SK-N-SH (cell line): ENCODE data around the gene TCEA3.

Experiments
- CHD2 ChIP-seq: fragments of 150-350 bp; IDR thresholded peaks from 2 replicates; pipeline ENCODE4 v1.6.1; 2018; ENCODE audit warnings: low read length; ENCODE audit not compliant: partially characterized antibody
- ELF1 ChIP-seq: IDR thresholded peaks from 2 replicates; pipeline ENCODE4 v1.4.0; 2012
- EP300 ChIP-seq, 2 experiments: IDR thresholded peaks; 2 replicates each; pipeline versions ENCODE4 v1.4.0 to v1.6.1; 2012; ENCODE audit warnings: borderline replicate concordance in 1 of 2, low read depth in 1 of 2, low read length in 1 of 2
- FOXJ3 ChIP-seq: sonication (generic); formaldehyde crosslinking; IDR thresholded peaks from 2 replicates; pipeline ENCODE4 v1.5.1; 2020; ENCODE audit warnings: mild to moderate bottlenecking, missing genetic modification reagents
- MEF2A ChIP-seq: IDR thresholded peaks from 2 replicates; pipeline ENCODE4 v1.4.0; 2012; ENCODE audit warnings: low read depth, borderline replicate concordance
- POLR2AphosphoS5 ChIP-seq: IDR thresholded peaks from 2 replicates; pipeline ENCODE4 v1.6.1; 2012; ENCODE audit warnings: low read depth, low read length
- TEAD4 ChIP-seq: IDR thresholded peaks from 2 replicates; pipeline ENCODE4 v1.4.0; 2012; ENCODE audit warnings: mild to moderate bottlenecking, borderline replicate concordance; ENCODE audit not compliant: insufficient read depth
- TF ChIP-seq, protein P1 (sequence below): fragments of 200-600 bp; sonication (generic); IDR thresholded peaks from 2 replicates; pipeline ENCODE4 v1.6.1; 2017; ENCODE audit warnings: antibody characterized with exemption, mild to moderate bottlenecking, moderate library complexity
- TF ChIP-seq, protein P2 (sequence below): IDR thresholded peaks from 2 replicates; pipeline ENCODE4 v1.4.0; 2012; ENCODE audit warnings: low read depth

DNA sequence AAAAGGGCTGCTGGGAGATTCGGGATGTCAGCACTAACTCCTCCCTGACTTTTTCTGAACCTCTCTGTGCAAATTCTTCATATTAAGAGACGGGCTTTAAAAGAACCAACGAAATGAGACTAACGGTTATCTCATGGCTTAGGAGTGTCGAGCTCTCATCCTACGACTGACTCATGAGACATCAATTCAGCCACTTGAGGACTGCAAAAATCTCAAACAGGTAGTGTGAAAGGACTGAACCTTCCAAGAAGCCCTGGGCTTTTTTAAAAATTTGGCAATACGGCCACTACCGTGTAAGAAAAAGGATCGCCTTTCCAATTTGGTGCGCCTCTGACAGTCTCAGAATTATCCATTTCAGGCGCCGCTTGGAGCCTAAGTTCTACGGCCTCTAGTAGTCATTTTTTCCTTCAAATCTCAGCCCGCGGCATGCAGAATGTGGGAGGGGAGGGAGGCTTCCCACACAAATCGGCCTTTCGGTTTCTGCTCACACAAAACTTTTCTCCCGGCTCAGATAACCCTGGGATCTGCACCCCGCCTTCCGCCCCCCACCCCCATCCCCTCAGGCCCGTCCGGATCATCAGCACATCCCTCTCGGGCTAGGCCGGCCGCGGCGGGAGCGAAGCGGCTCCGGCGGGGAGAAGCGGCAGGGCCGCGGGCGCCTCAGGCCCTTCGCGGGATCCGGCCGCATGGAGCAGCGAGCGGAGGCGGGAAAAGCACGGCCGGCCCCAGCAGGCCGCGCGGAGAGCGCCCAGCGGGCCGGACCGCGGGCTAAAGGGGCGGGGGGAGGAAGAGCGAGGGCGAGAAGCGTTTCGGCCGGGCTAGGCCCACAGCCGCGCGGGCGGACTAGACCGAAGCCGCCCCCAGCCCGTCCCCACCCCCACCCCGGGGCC is 81.1 kb downstream of the TCEA3 start:
- TF ChIP-seq, protein P1, sequence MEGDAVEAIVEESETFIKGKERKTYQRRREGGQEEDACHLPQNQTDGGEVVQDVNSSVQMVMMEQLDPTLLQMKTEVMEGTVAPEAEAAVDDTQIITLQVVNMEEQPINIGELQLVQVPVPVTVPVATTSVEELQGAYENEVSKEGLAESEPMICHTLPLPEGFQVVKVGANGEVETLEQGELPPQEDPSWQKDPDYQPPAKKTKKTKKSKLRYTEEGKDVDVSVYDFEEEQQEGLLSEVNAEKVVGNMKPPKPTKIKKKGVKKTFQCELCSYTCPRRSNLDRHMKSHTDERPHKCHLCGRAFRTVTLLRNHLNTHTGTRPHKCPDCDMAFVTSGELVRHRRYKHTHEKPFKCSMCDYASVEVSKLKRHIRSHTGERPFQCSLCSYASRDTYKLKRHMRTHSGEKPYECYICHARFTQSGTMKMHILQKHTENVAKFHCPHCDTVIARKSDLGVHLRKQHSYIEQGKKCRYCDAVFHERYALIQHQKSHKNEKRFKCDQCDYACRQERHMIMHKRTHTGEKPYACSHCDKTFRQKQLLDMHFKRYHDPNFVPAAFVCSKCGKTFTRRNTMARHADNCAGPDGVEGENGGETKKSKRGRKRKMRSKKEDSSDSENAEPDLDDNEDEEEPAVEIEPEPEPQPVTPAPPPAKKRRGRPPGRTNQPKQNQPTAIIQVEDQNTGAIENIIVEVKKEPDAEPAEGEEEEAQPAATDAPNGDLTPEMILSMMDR = no peak
- TF ChIP-seq CHD2 (no peak), EP300 (IDR thresholded peaks at IDR 0.05; ENCODE audit: borderline replicate concordance in 1 of 2, low read depth in 1 of 2, low read length in 1 of 2) (0 out of 4 replicates have a peak, but pooled peaks of 1 of the 2 experiments have one; percentile 7), TEAD4 (no peak), ELF1 (no peak), FOXJ3 (CRISPR knock-in tag) (no peak; the same call in 1 of the 2 replicates), MEF2A (no peak), POLR2AphosphoS5 (peak; percentile 64; the same call in 1 of the 2 replicates)
- TF ChIP-seq, protein P2, sequence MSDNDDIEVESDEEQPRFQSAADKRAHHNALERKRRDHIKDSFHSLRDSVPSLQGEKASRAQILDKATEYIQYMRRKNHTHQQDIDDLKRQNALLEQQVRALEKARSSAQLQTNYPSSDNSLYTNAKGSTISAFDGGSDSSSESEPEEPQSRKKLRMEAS = peak; percentile 5; the same call in 1 of the 2 replicates
